ENCODE measurements around the gene MX2.

Gene MX2

DNA sequence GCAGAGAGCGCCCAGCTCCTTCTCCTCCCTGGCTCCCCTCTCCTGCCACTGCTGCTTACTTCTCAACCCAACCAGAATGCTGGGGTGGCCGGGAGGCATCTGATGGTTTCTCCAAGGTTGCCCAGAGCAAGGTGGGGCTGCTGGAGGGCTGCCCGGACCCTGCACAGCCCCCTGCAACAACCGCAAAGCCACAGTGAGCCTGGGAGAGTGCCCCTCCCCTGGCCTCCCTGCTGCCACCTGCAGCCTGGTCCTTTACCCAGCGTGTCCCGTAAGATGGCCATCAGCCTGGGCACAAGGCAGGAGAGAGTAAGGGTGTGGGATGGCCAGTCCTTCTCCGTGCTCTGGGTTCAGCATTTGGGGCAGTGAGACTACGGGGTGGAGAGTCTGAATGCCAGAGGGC lies 17.0 kb downstream of the MX2 start:
- FAIRE-seq (no peak), DNase-seq (ENCODE audit: insufficient read length, low spot score) (no peak)
- TF ChIP-seq CTCF (IDR thresholded peaks at IDR 0.05; ENCODE audit: insufficient read depth, missing control alignments): no peak

GRCh38 chr21:41379901-41380300 lies 18.1 kb downstream of the MX2 start:
- FAIRE-seq (no peak), DNase-seq (ENCODE audit: insufficient read length, low spot score) (no peak)
- TF ChIP-seq CTCF (IDR thresholded peaks at IDR 0.05; ENCODE audit: insufficient read depth, missing control alignments): no peak

GRCh38 chr21:41381731-41382130 lies 19.9 kb downstream of the MX2 start:
- DNase-seq (ENCODE audit: insufficient read length, low spot score) (no peak), FAIRE-seq (no peak)
- TF ChIP-seq CTCF (IDR thresholded peaks at IDR 0.05; ENCODE audit: insufficient read depth, missing control alignments): no peak

DNA sequence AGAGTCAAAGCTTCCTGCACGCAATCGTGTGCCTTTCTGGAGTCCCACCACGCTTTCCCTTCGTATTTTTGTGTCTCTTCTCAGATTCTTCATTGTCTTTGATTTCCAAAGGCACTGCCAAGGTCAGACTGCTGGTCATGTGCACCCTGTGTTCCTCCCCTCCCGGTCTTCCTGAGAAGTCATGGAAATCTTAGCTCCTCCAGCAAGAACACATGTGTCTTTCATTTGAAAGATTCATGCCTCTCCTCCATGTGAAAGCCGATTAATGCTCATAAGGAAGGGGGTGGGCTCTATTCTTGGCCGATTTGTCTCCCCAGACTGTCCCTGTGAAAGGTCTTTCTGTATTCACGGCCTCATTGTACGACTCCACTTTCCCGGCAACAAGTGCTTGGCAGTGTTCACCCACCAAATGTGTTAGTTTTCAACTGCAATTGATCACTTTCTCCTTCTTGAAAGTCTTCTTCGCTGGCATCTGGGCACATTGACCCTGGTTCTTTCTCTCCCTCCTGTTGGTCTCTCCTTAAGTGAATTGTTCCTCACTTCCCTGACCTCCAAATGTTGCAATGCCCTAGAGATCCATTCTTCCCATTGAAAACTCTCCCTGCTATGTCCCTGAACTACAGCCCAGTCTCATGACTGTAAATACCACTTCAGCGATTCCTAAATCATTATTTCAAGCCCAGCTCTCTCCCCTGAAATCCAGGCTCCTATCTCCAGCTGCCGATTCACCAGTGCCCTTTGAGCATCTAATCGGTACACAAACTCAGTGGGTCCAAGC lies 25.4 kb downstream of the MX2 start:
- FAIRE-seq (no peak), DNase-seq (ENCODE audit: insufficient read length, low spot score) (no peak)
- TF ChIP-seq CTCF (IDR thresholded peaks at IDR 0.05; ENCODE audit: insufficient read depth, missing control alignments): no peak

GRCh38 chr21:41387824-41388223 lies 26.0 kb downstream of the MX2 start:
- TF ChIP-seq CTCF (IDR thresholded peaks at IDR 0.05; ENCODE audit: insufficient read depth, missing control alignments): no peak
- no peak for FAIRE-seq

GRCh38 chr21:41388259-41388658 lies 26.4 kb downstream of the MX2 start:
- no peak for FAIRE-seq
- no peak for TF ChIP-seq CTCF (IDR thresholded peaks at IDR 0.05; ENCODE audit: insufficient read depth, missing control alignments)
- no peak for DNase-seq (ENCODE audit: insufficient read length, low spot score)

More at GRCh38 chr21:41387824-41388223, 26.0 kb downstream of the MX2 start:
- no peak for DNase-seq (ENCODE audit: insufficient read length, low spot score)

DNA sequence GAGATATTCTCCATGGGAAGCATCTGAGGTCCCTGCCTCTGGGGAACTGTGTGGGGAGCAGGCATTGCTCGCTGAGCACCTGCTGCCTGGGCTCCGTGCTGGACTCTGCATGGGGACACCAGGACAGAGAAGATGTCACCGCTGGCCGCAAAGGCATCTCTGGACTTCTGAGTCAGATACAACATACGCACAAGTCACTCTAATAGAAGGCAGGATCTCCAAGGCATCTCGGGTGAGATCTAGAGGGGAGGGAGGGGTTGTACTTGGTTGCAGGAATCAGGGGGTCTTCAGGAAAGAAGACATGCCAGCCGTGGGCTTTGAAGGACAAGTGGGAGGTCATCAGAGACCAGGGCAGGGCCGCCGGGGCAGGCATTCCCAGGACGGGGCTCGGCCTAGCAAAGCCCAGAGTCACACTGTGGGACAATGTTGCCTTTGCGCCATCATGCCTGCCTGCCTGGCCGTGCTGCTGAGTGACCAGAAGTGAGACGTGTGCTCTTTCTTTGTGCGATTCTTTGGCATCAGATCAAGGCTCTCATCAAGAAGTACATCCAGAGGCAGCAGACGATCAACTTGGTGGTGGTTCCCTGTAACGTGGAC lies 28.3 kb downstream of the MX2 start:
- FAIRE-seq (no peak), DNase-seq (ENCODE audit: insufficient read length, low spot score) (no peak)
- no peak for TF ChIP-seq CTCF (IDR thresholded peaks at IDR 0.05; ENCODE audit: insufficient read depth, missing control alignments)
